Subcutaneous abdominal adipose tissue (tissue), 5 donors: Measurements from ENCODE around the gene PTDSS2.

Source experiments
- H3K27ac ChIP-seq: one replicate; pipeline ENCODE4 v1.7.0; 2013; ENCODE audit warnings: low read depth, mild to moderate bottlenecking, inconsistent platforms, low read length, moderate library complexity
- H3K27me3 ChIP-seq, 5 donors: one replicate each; pipeline ENCODE4 v1.7.0; 2013; ENCODE audit warnings: low read length in 5 of 5, inconsistent platforms in 1 of 5; ENCODE audit not compliant: control insufficient read depth in 5 of 5, insufficient read depth in 4 of 5
- H3K36me3 ChIP-seq, 5 donors: one replicate each; pipeline ENCODE4 v1.7.0; 2013; ENCODE audit warnings: low read length in 5 of 5; ENCODE audit not compliant: control insufficient read depth in 5 of 5, insufficient read depth in 5 of 5
- H3K4me1 ChIP-seq, 5 donors: one replicate each; pipeline ENCODE4 v1.7.0; 2013; ENCODE audit warnings: low read length in 5 of 5, mild to moderate bottlenecking in 3 of 5, moderate library complexity in 1 of 5; ENCODE audit not compliant: control insufficient read depth in 5 of 5, insufficient read depth in 5 of 5
- H3K4me3 ChIP-seq, 5 donors: one replicate each; pipeline ENCODE4 v1.7.0; 2013; ENCODE audit warnings: low read length in 5 of 5, low read depth in 1 of 5
- H3K9ac ChIP-seq, 5 donors: one replicate each; pipeline ENCODE4 v1.7.0; 2013; ENCODE audit warnings: low read length in 5 of 5, mild to moderate bottlenecking in 4 of 5, moderate library complexity in 3 of 5
- H3K9me3 ChIP-seq, 5 donors: one replicate each; pipeline ENCODE4 v1.7.0; 2013; ENCODE audit warnings: low read length in 5 of 5; ENCODE audit not compliant: control insufficient read depth in 5 of 5
- donor health status: healthy.
- donor health status: healthy.
- donor health status: healthy.
- donor health status: healthy.
- donor health status: healthy.

The PTDSS2 gene

DNA sequence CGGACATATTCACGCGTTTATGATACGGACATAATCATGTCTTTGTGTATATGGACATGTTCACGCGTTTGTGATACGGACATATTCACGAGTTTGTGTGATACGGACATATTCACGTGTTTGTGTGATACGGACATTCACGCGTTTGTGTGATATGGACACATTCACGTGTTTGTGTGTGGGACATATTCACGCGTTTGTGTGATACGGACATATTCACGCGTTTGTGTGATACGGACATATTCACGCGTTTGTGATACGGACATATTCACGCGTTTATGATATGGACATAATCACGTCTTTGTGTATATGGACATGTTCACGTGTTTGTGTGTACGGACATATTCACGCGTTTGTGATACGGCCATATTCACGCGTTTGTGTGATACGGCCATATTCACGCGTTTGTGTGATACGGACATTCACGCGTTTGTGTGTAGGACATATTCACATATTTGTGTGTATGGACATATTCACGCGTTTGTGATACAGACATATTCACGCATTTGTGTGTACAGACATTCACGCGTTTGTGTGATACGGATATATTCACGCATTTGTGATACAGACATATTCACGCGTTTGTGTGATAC lies 24.9 kb downstream of the PTDSS2 start:
- H3K36me3 ChIP-seq = peaks cover 0 to 13% (median 4%) of the 10 kb centered on the region in 5 donors
- no peak overlapping the region for H3K4me3 ChIP-seq
- peaks cover 0 to 7% (median 0%) of the 10 kb centered on the region in 5 donors for H3K27me3 ChIP-seq
- peaks cover 0 to 7% (median 0%) of the 10 kb centered on the region in 5 donors for H3K9me3 ChIP-seq
- H3K27ac ChIP-seq = no peak overlapping the region
- H3K9ac ChIP-seq = peak overlapping the region in 1 of 5 donors; percentile 76
- peaks cover 4 to 11% (median 7%) of the 10 kb centered on the region in 5 donors for H3K4me1 ChIP-seq

GRCh38 chr11:475941-476340 lies 25.9 kb downstream of the PTDSS2 start:
- Histone ChIP-seq H3K4me1 (peaks cover 0 to 9% (median 0%) of the 10 kb centered on the region in 5 donors), H3K4me3 (no peak overlapping the region), H3K27me3 (peaks cover 0 to 7% (median 0%) of the 10 kb centered on the region in 5 donors), H3K9ac (peak overlapping the region in 1 of 5 donors; percentile 12), H3K36me3 (peaks cover 0 to 18% (median 4%) of the 10 kb centered on the region in 5 donors), H3K27ac (no peak overlapping the region), H3K9me3 (peaks cover 0 to 7% (median 0%) of the 10 kb centered on the region in 5 donors)

GRCh38 chr11:476416-476815 lies 26.3 kb downstream of the PTDSS2 start:
- no peak overlapping the region for H3K9ac ChIP-seq
- no peak overlapping the region for H3K4me3 ChIP-seq
- peaks cover 0 to 9% (median 0%) of the 10 kb centered on the region in 5 donors for H3K4me1 ChIP-seq
- H3K36me3 ChIP-seq = peaks cover 0 to 18% (median 4%) of the 10 kb centered on the region in 5 donors
- no peak overlapping the region for H3K27ac ChIP-seq
- peaks cover 0 to 7% (median 0%) of the 10 kb centered on the region in 5 donors for H3K9me3 ChIP-seq
- H3K27me3 ChIP-seq = peaks cover 0 to 7% (median 0%) of the 10 kb centered on the region in 5 donors

GRCh38 chr11:477052-477715 lies 27.1 kb downstream of the PTDSS2 start:
- no peak overlapping the region for H3K9ac ChIP-seq
- H3K9me3 ChIP-seq = peaks cover 0 to 7% (median 0%) of the 10 kb centered on the region in 5 donors
- H3K4me1 ChIP-seq = peaks cover 0 to 9% (median 0%) of the 10 kb centered on the region in 5 donors
- no peak overlapping the region for H3K27ac ChIP-seq
- no peak overlapping the region for H3K4me3 ChIP-seq
- peaks cover 0 to 18% (median 4%) of the 10 kb centered on the region in 5 donors for H3K36me3 ChIP-seq
- H3K27me3 ChIP-seq = peaks cover 0 to 7% (median 0%) of the 10 kb centered on the region in 5 donors

- Histone ChIP-seq H3K36me3 (peaks cover 0 to 18% (median 4%) of the 10 kb centered on the region in 5 donors), H3K4me1 (peaks cover 0 to 9% (median 0%) of the 10 kb centered on the region in 5 donors), H3K4me3 (no peak overlapping the region), H3K9ac (no peak overlapping the region), H3K9me3 (peaks cover 0 to 7% (median 0%) of the 10 kb centered on the region in 5 donors), H3K27me3 (peaks cover 0 to 7% (median 0%) of the 10 kb centered on the region in 5 donors), H3K27ac (no peak overlapping the region)
Measured at GRCh38 chr11:479311-479710, 29.2 kb downstream of the PTDSS2 start.

- H3K4me3 ChIP-seq = no peak overlapping the region
- peaks cover 0 to 31% (median 8%) of the 10 kb centered on the region in 5 donors for H3K36me3 ChIP-seq
- no peaks in the 10 kb centered on the region for H3K9me3 ChIP-seq
- no peaks in the 10 kb centered on the region for H3K4me1 ChIP-seq
- no peaks in the 10 kb centered on the region for H3K27me3 ChIP-seq
- H3K9ac ChIP-seq = no peak overlapping the region
- no peak overlapping the region for H3K27ac ChIP-seq
Measured at GRCh38 chr11:484616-485015, 34.5 kb downstream of the PTDSS2 start.

- H3K4me3 ChIP-seq = no peak overlapping the region
- H3K27me3 ChIP-seq = no peaks in the 10 kb centered on the region
- no peak overlapping the region for H3K27ac ChIP-seq
- no peak overlapping the region for H3K9ac ChIP-seq
- no peaks in the 10 kb centered on the region for H3K9me3 ChIP-seq
- H3K36me3 ChIP-seq = peaks cover 0 to 38% (median 23%) of the 10 kb centered on the region in 5 donors
- H3K4me1 ChIP-seq = no peaks in the 10 kb centered on the region
Measured at GRCh38 chr11:486189-486588, 36.1 kb downstream of the PTDSS2 start.

DNA sequence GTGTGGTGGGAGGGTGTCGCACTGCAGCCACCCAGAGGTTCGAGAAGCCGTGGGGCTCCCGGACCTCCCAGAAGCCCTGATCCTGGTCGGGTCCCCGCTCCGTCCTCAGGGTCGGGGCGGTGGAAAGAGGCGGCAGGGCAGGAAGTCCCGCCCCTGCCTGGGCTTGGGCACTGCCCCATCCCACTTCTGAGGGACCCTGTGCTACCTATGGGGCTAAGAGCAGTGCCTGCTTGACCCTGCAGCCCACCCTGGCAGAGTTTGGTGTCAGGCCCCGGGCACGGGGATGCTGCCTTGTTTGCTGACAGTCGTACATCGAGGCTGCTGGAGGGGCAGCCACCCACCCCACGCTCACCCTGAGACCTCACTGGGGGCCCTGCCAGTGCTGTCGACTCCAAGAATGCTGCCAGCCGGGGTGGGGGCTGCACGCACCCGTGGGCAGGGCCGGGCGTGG lies 37.5 kb downstream of the PTDSS2 start:
- Histone ChIP-seq H3K36me3 (peaks cover 0 to 45% (median 25%) of the 10 kb centered on the region in 5 donors), H3K27ac (no peak overlapping the region), H3K27me3 (no peaks in the 10 kb centered on the region), H3K9ac (no peak overlapping the region), H3K4me1 (no peaks in the 10 kb centered on the region), H3K4me3 (no peak overlapping the region), H3K9me3 (no peaks in the 10 kb centered on the region)

DNA sequence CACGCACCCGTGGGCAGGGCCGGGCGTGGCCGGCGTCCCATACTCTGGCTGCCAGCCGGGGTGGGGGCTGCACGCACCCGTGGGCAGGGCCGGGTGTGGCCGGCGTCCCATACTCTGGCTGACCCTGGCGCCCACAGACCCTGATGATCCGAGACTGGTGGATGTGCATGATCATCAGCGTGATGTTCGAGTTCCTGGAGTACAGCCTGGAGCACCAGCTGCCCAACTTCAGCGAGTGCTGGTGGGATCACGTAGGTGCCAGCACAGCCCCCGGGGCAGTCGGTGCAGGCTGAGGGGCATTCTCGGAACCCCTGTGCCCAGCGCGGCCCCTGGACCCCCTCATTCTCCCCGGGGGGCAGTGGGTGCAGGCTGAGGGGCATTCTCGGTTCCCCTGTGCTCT lies 38.0 kb downstream of the PTDSS2 start:
- Histone ChIP-seq H3K4me1 (no peaks in the 10 kb centered on the region), H3K4me3 (no peak overlapping the region), H3K9me3 (no peaks in the 10 kb centered on the region), H3K36me3 (peaks cover 0 to 50% (median 25%) of the 10 kb centered on the region in 5 donors), H3K27ac (no peak overlapping the region), H3K27me3 (no peaks in the 10 kb centered on the region), H3K9ac (no peak overlapping the region)

GRCh38 chr11:488579-488978 lies 38.5 kb downstream of the PTDSS2 start:
- no peaks in the 10 kb centered on the region for H3K4me1 ChIP-seq
- no peaks in the 10 kb centered on the region for H3K9me3 ChIP-seq
- no peak overlapping the region for H3K4me3 ChIP-seq
- H3K27ac ChIP-seq = no peak overlapping the region
- no peaks in the 10 kb centered on the region for H3K27me3 ChIP-seq
- no peak overlapping the region for H3K9ac ChIP-seq
- H3K36me3 ChIP-seq = peaks cover 0 to 55% (median 26%) of the 10 kb centered on the region in 5 donors
